DMS 273 (cell line): ENCODE data around the gene EDC3.

ENCODE experiments used
- DNase-seq: peaks from one replicate; lab custom pipeline; 2025; ENCODE audit not compliant: unreplicated experiment; lab: John Stamatoyannopoulos, UW

The EDC3 gene

DNA sequence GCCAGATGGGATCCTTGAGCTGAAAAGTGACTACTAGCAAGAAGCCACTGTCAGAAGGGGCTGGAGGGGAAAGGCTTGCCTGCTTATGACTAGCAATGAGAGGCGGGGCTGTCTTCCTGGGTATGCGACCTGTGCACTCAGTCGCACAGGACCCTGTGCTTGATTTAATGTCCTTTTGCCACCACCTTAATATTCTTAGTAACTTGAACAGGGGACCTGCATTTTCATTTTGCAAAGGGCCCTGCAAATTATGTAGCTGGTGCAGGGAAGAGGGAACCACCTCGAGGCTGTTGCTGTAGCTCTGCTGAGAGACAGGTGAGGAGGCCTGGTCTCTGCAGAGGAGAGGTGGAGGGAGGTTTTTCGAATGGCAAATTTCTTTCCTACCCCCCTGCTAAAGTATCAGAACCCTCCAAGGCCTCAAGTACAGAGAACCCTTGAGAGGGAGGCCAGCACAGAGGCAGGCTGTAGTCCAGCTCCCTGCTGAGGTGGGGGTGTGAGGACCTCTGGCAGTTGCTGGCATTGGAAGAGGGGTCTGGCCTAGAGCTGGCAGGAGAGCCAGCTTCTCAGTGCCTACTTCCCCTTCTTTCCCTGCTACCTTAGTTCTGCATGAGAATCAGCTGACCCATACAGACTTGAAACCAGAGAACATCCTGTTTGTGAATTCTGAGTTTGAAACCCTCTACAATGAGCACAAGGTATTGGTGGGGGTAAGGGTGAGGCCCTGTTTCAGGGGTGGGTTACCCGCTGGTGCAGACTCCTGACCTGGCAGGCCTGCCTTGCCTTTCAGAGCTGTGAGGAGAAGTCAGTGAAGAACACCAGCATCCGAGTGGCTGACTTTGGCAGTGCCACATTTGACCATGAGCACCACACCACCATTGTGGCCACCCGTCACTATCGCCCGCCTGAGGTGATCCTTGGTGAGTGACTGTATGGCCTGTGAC lies 68.8 kb downstream of the EDC3 start:
- no peak for DNase-seq

DNA sequence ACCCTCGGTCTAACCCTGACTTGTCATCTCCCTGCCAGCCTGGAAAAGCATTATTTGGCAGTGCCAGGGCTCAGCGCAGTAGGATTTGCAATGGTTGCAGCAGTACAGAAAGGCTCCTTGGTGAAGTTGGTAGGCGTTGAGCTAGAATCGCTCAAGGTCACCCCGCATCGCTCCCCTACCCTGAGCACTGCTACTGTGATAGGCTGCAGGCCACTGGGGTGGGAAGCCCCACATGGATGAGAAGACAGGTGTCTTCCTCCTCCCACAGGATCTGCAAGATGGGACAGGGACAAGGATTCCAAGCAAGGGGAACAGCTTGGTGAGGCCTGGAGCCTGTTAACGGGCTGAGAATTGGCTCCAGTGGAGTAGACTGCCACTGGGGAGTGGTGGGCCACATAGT lies 69.5 kb downstream of the EDC3 start:
- no peak for DNase-seq

DNA sequence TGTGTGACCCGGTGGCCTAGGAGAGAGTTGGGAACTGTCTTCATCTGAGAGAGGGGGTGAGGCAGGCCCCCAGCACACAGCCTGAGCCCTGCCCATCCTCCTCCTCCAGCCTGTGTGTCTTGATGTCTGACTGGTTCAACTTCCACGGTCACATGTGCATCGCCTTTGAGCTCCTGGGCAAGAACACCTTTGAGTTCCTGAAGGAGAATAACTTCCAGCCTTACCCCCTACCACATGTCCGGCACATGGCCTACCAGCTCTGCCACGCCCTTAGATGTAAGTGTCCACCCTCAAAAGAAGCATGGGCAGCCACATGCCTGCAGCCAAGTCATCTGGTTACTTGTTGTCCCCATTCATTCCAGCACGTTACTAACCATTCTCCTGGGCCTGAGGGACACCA lies 70.1 kb downstream of the EDC3 start:
- no peak for DNase-seq

DNA sequence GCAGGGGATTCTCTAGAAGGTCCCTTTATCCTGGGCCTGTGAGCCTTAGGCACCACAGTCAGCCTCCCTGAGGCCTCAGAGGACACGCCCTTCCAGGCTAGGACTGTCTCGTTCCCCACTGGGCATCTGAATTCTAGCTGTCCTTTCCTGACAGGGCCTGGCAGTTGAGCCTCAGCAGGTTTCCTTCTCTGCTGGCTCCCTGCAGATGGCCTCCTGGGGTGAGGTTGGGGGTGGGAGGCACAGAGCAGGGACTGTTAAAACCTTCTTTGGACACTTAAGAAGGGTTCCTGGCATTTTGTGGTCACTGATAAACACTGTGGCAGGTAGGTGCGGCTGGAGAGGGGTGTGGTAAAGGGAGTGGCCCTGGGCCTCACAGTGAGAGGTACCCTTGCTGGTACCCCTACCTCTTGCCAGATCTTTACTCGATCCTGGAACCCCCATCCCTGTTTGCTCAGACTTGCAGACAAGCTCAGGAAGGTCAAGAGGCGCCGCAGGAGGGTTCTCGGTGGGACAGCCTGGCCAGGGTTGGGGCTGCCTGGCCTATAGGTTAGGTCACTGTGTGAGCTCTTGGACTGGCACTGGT lies 71.7 kb downstream of the EDC3 start:
- DNase-seq, result no peak

DNA sequence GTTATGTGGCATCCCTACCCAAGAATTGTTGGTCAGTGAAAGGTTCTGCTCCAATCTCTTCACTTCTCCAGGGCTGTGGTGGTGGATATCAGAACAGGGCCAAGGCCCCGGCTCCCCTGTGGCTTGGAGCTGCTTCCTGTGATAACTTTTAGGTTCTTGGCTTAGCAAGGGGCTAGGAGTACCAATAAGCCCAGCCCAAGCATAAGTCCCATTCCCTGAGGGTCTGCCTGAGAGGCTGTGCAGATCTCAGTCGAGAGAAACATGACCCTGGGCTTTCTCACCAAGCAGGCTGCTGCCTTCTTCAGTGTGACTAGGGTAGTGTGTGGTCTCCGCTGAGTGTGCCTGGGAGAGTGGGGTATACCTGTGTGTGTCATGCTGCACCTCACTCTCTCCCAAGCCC lies 73.1 kb downstream of the EDC3 start:
- no peak for DNase-seq

- no peak for DNase-seq
Observed at GRCh38 chr15:74621936-74622335, 73.9 kb downstream of the EDC3 start.

GRCh38 chr15:74621546-74621920 lies 74.3 kb downstream of the EDC3 start:
- DNase-seq, result no peak

- DNase-seq, result peak; percentile 85
Observed at GRCh38 chr15:74620636-74621545, 74.9 kb downstream of the EDC3 start.

DNA sequence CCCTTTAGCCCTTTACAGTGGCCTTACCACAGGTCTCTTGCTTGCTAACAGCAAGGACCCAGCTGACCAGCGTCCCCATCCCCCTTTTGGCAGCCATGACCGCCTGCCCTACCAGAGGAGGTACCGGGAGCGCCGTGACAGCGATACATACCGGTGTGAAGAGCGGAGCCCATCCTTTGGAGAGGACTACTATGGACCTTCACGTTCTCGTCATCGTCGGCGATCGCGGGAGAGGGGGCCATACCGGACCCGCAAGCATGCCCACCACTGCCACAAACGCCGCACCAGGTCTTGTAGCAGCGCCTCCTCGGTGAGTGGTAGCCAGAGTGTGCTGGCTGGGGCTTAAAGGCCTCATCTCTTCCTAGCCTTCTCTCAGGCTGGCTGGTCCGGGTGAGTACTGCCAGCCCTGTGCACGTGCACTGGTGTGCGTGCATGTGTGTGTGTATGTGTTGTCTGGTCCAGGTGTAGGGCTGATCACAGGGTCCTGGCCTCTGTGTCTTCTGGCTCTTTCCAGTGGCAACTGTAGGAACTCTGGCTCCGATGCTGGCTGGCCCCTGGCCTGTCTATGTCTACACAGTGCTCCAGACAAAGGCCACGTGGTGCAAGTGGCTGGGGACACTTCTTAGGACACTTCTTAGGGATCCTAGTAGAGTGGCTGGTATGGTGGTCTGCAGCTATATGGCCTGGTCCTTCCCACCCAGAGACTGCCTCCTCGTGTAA lies 75.7 kb downstream of the EDC3 start:
- DNase-seq, result no peak

- no peak for DNase-seq
Observed at GRCh38 chr15:74618841-74619596, 76.8 kb downstream of the EDC3 start.

- no peak for DNase-seq
Observed at GRCh38 chr15:74616996-74617395, 78.8 kb downstream of the EDC3 start.

DNA sequence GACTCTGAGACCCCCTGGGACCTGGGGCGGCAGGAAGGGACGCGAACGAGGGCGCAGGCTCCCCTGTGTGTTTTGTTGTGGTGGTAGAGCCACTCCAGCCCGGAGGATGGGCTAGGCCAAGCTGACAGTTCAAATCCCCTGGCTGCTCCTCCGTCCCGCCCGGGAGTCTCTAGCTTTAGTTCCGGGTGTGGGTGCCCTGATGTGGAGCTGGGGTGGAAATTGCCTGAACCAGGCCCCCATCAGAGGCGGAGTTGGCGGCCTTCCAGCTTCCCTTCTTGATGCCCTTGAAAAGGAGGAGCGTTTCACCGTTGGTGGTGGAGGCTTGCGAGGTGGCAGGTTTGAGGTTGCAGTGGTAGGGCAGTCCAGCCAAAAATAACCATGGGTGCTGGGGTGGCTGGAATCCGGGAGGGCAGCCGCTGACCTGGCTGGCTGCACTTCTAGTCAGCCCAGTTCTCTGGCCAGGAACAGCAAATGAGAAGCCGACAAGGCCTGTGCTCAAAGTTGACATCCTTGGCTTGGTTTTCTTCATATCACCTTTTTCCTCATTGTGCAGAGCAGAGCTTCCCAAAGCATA lies 79.4 kb downstream of the EDC3 start:
- DNase-seq, result peak; percentile 76

GRCh38 chr15:74615508-74616365 lies 80.1 kb downstream of the EDC3 start, which contains the start of gene CLK3:
Gene CLK3 (plus strand): TSS chr15:74615836. CDS start chr15:74619197, 3,361 bp downstream.
- DNase-seq, result peak; percentile 97

DNA sequence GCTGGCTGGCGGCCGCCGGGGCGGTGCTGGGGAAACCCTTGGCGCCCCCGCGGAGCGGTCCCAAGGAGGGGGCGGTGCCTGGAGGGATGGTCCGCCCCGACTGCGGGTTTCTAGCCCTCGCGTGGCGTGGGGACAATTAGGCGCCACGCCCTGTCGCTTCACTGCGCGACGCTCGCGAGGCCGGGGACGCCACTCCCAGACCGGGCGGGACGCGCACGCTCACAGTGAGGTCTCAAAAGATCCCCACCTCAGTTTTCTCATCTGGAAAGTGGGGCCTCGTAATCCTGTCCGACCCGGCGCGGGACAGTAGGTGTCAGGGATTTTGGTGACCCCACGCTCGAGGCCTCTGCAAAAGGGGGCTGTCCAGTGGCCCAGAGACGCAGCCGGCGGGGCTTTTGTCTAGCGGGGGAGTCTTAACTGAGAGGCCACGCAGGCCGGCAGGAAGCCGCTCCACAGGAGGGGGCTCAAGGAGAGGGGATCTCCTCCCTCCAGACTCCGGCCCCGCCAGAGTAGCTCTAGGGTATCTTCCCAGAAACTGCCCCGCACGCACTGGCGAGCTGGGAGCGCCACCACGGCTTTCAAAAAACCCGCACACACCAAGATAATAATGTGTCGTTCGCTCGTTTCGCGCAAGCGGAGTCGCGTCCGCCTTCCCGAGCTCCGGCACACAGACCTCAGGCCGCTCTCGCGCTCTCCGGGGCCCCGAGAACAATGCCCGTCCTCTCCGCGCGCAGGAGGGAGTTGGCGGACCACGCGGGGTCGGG lies 80.9 kb downstream of the EDC3 start:
- DNase-seq, result peak; percentile 86

- DNase-seq, result no peak
Observed at GRCh38 chr15:74613953-74614743, 81.7 kb downstream of the EDC3 start.

DNA sequence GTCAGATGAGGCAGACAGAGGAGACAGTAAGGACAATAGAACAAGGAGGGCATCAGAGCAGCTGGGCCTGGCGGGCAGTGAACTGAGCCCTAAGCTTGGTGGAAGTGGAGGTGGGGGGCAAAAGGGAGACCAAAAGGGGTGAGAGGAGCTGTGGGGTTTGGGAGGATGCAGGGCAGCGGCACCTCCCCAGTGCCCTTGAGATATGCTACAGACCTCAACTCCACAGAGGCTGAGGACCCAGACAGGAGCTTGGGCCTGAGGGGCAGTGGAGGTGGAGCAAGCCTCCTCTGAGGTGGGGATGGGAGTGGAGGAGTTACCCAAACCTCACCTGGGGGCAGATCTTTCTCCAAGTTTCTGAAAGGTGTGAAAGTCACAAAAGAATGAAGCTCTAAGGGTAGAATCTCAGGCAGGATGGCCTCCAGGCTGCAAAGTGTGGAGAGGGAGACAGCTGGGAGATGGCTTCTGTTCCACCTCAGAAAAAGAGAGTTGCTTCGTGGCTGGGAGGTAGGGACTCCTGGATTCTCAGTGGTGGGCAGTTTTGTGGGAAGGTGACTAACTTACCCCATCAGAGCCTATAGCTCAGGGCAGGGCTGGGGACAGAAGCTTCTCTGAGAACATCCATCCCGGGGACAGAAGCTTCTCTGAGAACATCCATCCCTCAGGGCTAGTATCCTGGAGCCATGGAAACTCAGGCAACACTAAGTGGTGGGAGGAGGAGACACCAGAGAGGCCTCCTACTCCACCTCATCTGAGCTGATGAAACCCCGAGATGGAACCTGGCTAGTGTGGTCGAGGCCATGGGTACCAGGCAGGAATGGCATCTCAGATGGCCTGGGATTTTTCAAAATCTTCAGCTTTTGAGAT lies 82.5 kb downstream of the EDC3 start:
- DNase-seq, result peak; percentile 25
